C4-2B (cell line): ENCODE measurements around the gene FBLIM1.

ENCODE experiments used
- CTCF ChIP-seq: fragments of 450-650 bp; conservative IDR thresholded peaks from 2 replicates; pipeline ENCODE4 v1.5.1; 2017; ENCODE audit warnings: mild to moderate bottlenecking
- ZFX ChIP-seq: fragments of 450-650 bp; IDR thresholded peaks from 2 replicates; pipeline ENCODE4 v1.6.1; 2017

GRCh38 chr1:15755021-15755645, 3.5 kb upstream of the FBLIM1 start:
- TF ChIP-seq CTCF (no peak), ZFX (no peak)
